ENCODE data around the gene KYNU. TPM values are rescaled to one million over a fixed set of nuclear protein-coding genes. Genes with fewer than 3 reads are reported as not detected.
"Not testable (repeated sequence)": the region's sequence is repeated elsewhere in the genome, so short reads cannot be mapped to it uniquely, and the experiment has no call there.

The KYNU gene
- total RNA-seq, 1 donor from 2014 or later, result 34.5 TPM

DNA sequence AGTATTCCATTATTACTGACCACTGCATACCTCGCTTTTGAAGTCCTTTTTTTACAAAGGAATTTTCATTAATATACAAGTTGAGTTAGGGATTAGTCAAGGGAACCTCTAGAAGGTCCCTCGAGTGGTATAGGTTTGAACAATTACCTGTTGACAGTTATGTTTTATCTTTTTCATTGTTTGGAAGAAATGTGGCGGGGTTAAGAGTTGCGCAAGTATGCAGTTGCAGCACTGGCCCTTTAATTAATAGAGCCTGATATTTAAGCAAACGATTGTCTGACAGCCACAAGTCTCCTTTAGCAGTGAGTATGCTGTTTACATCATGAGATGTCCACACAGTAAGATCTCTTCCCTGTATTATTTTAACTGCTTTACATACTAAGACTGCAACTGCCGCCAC, 24.3 kb downstream of the KYNU start:
- TF ChIP-seq, protein P1, sequence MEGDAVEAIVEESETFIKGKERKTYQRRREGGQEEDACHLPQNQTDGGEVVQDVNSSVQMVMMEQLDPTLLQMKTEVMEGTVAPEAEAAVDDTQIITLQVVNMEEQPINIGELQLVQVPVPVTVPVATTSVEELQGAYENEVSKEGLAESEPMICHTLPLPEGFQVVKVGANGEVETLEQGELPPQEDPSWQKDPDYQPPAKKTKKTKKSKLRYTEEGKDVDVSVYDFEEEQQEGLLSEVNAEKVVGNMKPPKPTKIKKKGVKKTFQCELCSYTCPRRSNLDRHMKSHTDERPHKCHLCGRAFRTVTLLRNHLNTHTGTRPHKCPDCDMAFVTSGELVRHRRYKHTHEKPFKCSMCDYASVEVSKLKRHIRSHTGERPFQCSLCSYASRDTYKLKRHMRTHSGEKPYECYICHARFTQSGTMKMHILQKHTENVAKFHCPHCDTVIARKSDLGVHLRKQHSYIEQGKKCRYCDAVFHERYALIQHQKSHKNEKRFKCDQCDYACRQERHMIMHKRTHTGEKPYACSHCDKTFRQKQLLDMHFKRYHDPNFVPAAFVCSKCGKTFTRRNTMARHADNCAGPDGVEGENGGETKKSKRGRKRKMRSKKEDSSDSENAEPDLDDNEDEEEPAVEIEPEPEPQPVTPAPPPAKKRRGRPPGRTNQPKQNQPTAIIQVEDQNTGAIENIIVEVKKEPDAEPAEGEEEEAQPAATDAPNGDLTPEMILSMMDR (IDR thresholded peaks at IDR 0.05), result no peak
- Histone ChIP-seq H3K27me3 (no peaks in the 10 kb centered on the region), H3K4me3 (no peak overlapping the region), H3K27ac (no peak overlapping the region), H3K9me3 (no peaks in the 10 kb centered on the region), H3K36me3 (no peaks in the 10 kb centered on the region), H3K4me1 (no peaks in the 10 kb centered on the region)
- DNase-seq (no peak), ATAC-seq (no peak)
- intact Hi-C loops (cut with DNase I), result no loop called here

DNA sequence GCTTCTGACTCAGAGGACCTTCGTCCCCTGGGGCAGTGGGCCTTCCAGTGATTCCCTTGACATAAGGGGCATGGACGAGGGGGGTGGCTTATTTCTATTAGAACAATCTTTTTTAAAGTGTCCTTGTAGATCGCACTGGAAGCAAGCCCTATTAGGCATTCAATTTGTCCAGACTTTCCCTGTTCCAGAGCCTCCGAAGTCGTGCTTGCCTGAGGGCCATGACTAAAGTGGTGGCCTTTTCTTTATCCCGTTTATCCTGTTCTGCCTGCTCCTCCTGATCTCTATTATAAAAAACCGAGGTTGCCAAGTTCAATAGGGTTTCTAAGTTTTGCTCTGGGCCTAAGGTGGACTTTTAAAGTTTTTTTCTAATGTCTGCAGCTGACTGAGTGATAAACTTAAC, 26.3 kb downstream of the KYNU start:
- ATAC-seq; H3K36me3 ChIP-seq; H3K27me3 ChIP-seq; H3K9me3 ChIP-seq; H3K4me1 ChIP-seq; H3K27ac ChIP-seq; intact Hi-C loops (cut with DNase I); DNase-seq; H3K4me3 ChIP-seq: not testable (repeated sequence)

DNA sequence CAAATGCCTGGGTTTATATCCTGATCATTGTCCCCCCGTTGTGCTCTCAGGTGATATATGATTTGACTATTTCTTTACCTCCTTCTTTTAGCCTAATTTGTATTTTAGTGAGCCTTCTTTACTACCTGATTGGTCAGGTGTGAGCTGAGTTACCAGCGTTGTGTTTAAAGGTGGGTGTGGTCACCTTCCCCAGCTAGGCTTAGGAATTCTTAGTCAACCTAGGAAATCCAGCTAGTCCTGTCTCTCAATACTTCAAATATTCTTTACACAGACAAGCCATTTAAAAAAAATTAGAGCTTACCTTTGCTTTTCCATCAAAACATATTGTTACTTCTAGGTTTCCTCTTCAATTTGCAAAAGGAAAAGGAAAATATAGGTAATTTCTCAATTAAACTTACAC, 30.2 kb downstream of the KYNU start:
- ATAC-seq (no peak), DNase-seq (no peak)
- Histone ChIP-seq H3K9me3 (no peaks in the 10 kb centered on the region), H3K27me3 (no peaks in the 10 kb centered on the region), H3K4me3 (no peak overlapping the region), H3K27ac (no peak overlapping the region), H3K4me1 (no peaks in the 10 kb centered on the region), H3K36me3 (no peaks in the 10 kb centered on the region)
- TF ChIP-seq, protein P1 (IDR thresholded peaks at IDR 0.05), result no peak
- intact Hi-C loops (cut with DNase I), result no loop called here

DNA sequence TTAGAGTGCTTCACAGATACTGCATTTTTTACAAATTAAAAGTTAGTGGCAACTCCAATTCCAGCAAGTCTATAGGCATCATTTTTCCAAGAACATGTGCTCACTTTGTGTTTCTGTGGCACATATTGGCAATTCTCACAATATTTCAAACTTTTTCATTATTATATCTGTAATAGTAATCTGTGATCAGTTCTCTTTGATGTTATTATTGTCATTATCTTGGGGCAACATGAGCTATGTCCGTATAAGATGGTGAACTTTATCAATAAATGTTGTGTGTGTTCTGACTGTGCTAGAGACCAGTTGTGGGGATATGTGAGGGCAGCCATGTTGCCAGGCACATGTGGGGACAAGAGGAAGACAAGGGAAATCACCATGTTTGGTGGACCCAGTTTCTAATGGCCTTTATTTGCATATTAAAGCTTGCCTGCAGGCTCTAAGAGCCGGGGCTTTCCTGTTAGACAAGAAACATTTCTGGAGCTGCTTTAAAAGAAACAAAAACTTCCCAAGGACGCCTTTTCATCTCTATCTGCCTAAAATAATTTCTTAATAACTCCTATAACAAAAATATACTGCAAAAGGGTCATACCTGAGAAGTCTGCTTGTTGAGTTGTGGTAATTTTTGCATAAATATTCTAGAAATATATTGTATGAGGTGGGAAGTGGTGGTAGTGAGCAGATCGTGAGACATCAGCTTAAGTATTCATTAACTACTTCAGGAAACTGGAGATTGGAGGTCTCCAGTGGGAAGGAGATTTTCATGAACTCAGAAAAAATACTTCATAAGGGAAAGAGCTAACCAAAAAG, 37.2 kb downstream of the KYNU start:
- no peak for ATAC-seq
- Histone ChIP-seq H3K36me3 (no peaks in the 10 kb centered on the region), H3K27me3 (no peaks in the 10 kb centered on the region), H3K9me3 (no peaks in the 10 kb centered on the region), H3K4me1 (no peaks in the 10 kb centered on the region), H3K4me3 (no peak overlapping the region), H3K27ac (no peak overlapping the region)
- intact Hi-C loops (cut with DNase I), result no loop called here
- TF ChIP-seq, protein P1 (IDR thresholded peaks at IDR 0.05), result no peak
- no peak for DNase-seq

DNA sequence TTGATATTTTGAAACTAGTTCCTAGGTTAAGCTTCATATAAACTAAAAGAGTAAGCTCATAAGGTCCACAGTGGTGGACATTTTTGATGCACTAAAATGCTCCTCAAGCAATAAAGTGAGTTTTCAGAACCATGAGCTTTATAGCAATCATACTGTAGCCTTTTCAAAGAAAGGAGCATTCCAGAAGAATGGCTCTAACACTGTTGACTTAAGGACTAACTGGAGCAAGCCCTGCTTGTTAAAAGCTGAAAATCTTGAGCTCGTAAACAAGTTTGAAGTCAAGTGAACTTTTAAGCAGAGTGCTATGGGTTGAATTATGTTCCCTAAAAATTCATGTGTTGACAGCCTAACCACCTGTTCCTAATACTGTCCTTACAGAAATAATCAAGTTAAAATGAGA, 38.0 kb downstream of the KYNU start:
- H3K4me1 ChIP-seq, result no peaks in the 10 kb centered on the region
- no peak overlapping the region for H3K4me3 ChIP-seq
- DNase-seq (no peak), ATAC-seq (no peak)
- H3K9me3 ChIP-seq, result no peaks in the 10 kb centered on the region
- TF ChIP-seq, protein P1 (IDR thresholded peaks at IDR 0.05), result no peak
- no peaks in the 10 kb centered on the region for H3K27me3 ChIP-seq
- H3K36me3 ChIP-seq, result no peaks in the 10 kb centered on the region
- intact Hi-C loops (cut with DNase I), result no loop called here
- H3K27ac ChIP-seq, result no peak overlapping the region

DNA sequence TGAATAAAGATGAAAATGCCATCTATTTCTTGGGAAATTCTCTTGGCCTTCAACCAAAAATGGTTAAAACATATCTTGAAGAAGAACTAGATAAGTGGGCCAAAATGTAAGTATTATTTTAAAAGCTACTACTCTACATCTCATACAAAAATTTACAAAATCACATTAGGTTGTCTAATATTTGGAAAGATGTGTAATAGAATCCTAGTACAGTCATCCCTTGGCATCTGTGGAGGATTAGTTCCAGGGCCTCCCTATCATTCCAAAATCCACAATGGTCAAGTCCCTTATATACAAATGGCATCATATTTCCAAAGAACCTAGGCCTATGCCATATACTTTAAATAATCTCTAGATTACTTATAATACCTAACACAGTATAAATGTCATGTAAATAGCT, 41.2 kb downstream of the KYNU start:
- ATAC-seq (no peak), DNase-seq (no peak)
- Histone ChIP-seq H3K36me3 (no peaks in the 10 kb centered on the region), H3K9me3 (no peaks in the 10 kb centered on the region), H3K27me3 (no peaks in the 10 kb centered on the region), H3K4me3 (no peak overlapping the region), H3K4me1 (no peaks in the 10 kb centered on the region), H3K27ac (no peak overlapping the region)
- intact Hi-C loops (cut with DNase I), result no loop called here
- TF ChIP-seq, protein P1 (IDR thresholded peaks at IDR 0.05), result no peak
